ENCODE measurements around the gene GLRA3.
"Not testable (repeated sequence)": the region's sequence is repeated elsewhere in the genome, so short reads cannot be mapped to it uniquely, and the experiment has no call there.

GLRA3 gene

DNA sequence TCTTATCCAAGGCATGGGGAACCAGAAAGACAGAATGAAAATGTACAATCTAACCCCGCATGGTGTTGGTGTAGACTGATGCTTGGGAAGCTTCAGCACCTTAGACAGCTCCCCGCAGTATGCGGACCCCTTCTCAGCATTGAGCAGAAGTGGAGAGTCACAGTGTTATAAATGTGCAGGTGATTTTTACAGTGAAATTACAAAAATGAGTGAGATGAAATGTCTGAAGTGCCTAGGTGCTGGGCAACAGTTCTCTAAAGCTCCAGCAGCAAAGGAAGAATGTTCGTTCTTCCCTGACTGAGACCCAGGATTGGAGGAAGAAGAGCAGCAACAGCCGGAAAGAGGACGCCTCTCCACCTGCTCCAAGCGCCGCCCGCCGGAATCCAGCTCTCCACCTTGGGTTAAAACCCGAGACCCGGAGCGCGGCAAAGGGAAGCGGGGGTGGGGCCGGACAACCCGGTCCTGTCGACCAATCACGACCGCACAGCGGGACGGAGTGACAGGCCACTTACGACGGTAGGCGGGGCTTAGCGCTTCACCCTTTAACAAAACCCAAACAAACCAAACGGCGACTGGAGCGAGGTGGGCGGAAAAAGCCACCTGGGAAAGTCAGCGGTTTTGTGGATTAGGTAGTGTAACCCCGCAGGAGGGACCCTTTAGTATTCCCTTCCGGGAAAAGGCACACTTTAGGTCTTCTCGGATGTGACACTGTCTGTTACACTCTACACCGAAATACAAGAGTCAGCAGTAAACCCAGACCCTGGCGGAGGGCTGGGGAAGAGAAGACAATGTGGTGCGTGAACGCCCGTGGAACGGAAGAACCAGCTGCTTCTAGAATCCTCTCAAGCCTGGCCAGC lies at the start of gene GLRA3:
Gene GLRA3, minus strand, starts transcription at position 403 of the 857 bp plus-strand sequence. CDS start 436 bp downstream, outside the sequence.
- DNase-seq (ENCODE audit: low spot score), result peak; percentile 3

DNA sequence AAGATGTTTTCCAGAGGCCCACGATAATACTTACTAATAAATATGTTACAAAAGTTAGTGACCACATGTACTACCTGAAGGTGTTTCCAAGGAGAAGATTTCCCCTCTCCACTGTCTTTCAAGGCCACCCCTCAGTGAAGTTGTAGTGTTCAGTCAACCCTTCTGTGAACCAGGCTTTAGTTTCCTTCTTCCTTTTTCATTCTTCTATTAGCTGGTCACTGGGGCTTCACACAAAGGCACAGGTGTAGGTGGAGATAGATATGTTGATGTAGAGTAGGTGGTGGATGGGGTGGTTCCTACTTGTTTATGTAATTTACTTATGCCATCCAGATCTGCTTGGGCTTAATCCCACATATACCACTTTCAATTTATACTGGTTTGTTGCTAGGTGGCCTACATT lies 45.9 kb upstream of the GLRA3 start:
- DNase-seq (ENCODE audit: low spot score), result no peak

DNA sequence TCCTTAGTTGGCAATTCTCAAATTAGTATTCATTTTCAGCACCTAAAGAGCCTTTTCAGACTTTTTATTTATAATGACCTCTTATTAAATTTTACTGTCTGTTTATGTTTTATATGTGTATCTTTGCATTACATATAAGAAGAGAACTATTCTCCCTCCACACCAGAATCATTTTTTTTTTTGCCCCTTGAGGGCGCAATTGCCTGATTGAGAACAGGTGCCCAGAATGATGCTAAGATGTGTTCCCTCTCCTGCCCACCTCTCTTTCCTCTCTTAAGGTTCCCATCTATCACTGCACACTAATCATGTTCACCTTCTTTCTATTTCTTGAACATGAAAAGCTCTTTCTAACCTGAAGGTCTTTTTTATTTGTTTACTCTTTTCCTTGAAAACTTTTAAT lies 44.9 kb upstream of the GLRA3 start:
- DNase-seq (ENCODE audit: low spot score), result no peak

DNA sequence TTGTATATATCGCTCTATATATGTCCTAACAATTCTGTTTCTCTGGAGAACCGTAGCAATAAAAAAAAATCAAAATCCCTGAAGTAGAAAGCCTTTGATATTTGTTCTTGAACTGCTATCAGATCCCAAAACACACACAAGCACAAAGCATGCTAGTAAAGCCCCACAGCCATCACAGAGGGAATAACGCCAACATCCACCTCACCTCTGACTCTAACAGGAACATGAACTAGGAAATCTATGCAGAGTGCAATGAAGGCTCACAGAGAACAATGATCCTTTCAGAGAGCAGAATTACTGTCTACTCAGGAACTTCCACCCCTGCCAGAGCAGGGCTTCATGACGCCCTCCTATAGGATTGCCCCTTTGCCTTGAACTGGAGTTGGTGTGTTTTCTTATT lies 44.1 kb upstream of the GLRA3 start:
- DNase-seq (ENCODE audit: low spot score), result not testable (repeated sequence)

DNA sequence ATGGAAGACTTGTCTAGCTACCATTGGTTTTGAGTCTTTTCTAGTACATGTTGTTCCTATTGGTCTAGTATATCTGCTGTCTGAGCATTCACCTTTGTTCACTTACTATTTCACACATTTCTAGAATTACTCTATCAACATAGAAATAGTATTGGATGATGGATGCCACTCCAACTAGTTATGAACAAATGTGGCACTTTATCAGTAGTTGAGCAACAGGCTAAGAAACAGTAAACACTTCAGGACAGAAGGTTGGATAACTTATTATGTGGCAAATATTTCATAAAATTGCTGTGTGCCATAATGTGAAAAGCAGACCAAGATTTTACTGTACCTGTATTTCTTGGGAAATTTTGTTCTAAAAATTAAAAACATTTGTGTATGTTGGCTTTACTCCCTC lies 42.4 kb upstream of the GLRA3 start:
- DNase-seq (ENCODE audit: low spot score), result no peak

DNA sequence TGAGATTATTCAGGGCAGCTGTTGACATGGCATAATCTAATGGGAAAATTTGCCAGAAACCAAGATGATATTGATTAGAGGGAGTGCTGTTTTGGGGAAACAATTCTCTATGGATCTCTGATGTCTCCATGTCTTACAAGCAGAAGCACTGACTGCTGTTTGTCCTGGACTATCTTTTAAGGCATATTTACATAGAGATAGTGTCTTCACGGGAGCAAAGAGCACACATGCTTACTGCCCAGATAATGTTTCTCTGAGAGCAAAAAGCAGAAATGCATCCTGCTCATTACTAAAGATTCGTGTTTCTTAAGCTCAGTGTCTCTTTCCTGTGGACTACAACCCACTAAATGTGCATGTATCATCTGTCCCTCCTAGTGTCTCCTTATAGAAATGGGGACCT lies 41.3 kb upstream of the GLRA3 start:
- DNase-seq (ENCODE audit: low spot score), result no peak

DNA sequence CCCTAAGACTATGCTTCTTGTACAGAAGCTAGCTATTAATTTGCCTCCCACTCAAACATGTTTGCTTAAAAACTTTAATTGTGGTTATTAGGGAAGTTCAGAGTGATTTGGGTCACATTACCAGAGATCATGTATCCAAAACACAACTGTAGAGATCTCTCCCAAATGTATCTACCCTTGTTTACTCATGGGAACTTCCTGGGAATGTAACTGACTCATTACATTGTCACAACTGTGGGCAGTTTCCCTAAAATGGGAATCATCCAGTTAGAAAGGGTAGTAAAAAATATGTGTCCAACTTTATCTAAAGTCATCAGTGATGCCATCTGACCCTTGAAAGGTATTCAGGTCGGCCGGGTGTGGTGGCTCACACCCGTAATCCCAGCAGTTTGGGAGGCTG lies 40.3 kb upstream of the GLRA3 start:
- DNase-seq (ENCODE audit: low spot score), result no peak

DNA sequence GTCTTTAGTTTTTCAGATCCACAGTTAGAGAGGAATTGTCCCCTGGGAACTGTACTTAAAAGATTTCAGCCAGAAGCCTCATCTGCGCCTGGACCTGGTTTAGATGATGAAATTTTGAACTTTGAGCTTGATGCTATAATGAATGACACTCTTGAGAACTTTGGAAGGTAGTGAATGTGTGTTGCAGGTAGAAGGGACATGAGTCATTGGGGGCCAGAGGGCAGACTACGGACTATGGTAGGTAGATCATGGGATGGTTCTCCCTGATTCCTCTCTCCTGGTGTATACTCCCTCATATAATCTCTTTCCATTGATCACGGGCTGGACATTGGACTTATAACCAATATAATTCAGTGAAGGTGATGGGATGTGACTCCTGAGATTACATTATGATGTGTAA lies 38.9 kb upstream of the GLRA3 start:
- no peak for DNase-seq (ENCODE audit: low spot score)

DNA sequence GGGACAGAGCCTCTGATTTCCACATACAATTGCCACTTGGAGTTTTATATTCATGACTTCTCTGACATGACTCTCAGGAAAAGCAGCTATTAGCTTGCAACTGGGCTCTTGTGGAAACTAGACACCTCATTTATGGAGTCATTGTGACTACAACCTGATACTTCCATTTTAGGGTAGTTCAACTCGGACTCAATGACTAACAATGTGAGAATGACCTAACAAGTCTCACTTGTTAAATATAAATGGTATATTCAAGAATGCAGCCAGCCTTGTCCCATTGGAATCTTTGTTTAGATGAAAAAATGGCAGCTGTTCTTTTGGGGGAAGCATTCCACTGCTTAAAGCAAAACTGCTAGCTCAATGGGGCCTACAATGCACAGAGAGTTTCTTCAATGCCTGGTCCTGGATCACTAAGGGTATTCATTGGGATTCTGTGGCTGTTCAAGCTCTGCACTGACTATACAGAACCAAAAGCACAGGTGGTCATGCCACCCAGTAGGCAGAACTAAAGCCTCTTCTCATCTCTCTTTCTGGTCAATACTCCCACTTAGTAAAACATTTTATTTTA lies 36.5 kb upstream of the GLRA3 start:
- no peak for DNase-seq (ENCODE audit: low spot score)

DNA sequence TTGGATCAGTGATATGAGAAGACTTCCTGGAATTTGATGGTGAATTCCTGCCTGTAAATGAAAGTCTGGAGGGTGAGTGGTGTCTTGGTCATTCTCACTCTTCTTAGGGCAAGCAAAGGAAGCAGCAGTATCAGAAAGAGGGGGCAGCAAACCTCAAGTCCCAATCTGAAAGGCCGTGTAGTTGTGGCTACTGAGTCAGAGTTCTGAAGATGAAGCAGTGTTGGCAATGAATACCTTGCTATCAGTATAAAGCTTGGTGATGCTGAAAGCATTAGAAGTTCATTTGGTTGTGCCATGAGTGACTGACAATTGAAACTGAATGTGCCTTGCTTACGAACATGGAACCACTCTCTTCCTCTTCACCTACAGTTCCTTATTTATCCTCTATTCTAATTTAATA lies 35.0 kb upstream of the GLRA3 start:
- DNase-seq (ENCODE audit: low spot score), result no peak

DNA sequence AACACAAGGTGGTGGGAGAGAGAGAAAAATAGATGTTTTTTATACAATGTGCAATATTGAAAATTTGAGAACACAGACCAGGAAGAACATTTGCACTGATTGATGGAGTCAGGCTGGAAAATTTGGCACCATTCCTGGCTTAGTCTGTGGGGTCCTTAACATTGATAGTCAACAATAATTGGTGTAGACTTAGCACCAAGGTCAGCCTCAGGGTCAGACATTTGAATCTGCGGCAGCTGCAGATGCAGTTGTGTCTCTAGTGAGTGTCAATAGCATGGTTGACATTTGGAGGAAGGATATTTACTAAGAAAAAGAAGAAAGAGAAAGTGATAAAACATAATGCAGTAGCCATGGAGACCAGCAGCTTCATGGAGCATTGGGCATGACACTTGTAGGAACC lies 31.5 kb upstream of the GLRA3 start:
- DNase-seq (ENCODE audit: low spot score), result no peak

DNA sequence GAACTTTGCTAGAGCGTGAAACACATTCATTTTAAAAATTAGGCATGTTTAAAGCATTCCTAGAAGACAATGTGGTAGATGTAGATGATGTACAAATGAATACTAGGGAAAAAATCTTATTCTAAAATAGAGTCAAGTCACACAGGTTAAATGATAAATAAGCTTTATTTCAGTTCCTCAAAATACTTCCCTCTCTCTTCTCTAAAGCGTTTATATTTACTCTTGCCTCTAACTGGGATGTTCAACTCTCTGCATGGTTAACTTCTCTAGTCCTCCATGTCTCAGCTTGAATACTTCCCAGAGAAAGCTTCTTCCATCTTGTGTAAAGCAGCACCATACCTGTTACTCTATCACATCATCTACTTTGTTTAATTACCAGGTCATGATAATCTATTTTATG lies 30.9 kb upstream of the GLRA3 start:
- no peak for DNase-seq (ENCODE audit: low spot score)

DNA sequence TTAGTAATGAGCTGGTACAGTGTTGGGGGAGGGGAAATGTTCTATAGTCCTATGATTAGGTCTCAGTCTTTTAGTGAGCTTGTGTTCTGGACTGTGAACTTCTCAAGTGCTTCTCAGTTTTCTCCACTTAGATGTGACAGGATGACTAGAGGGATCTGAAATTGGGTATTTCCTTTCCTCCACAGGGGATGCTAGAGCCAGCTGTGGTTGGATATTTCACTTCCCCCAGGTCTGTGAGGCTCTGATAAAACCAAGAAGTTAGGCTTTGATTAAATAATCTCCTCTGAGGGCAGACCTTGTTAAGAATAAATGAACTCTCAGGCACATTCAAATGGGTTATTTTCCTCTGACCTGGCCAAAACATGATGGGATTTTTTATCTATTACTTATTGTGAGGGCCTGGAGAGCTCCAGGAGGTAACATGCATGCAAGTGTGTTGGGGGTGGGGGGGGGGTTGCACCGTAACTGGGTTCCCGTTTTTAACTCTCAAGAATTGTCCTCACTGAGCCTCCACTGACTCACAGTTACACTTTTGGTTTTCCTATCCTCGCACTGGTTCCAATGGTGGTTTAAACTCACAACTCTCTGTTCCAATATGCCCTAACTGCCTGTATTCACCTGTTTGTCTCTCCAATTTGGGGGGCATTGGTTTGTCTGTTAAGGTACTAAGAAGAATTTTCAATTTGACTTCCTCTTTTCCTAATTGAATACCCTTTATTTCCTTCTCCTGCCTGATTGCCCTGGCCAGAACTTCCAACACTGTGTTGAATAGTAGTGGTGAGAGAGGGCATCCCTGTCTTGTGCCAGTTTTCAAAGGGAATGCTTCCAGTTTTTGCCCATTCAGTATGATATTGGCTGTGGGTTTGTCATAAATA lies 28.1 kb upstream of the GLRA3 start:
- DNase-seq (ENCODE audit: low spot score), result no peak

DNA sequence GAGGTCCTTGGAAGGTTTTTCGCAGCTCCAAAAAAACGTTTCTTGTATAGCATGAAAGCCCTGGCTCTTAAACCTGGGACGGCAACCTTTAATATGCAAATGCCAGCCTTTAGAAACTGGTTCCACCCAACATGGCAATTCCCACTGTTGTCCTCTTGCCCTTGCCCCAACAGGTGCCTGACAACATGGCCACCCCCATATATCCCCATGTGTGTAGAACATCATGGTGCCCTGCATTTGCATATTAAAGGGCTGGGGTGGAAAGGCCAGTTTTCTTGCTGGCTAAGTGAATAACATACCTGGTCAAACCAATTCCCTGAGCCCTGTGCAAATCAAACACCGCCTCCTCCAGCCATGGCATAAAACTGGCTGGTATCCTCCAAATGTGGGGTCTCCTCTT lies 26.0 kb upstream of the GLRA3 start:
- DNase-seq (ENCODE audit: low spot score), result no peak

DNA sequence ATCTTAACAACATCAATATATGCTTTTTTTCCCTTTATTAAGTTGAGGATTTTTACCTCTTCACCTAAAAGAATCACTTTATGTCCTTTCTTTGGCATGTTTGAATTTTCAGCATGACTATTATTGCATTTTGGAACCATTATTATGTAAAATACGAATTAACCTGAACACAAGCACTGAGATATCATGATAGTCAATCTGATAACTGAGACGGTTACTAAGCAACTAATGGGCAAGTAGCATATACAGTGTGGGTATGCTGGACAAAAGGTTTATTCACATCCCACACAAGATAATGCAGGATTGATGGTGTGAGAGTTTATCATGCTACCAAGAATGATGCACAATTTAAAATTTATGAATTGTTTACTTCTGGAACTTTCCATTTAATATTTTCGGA lies 24.6 kb upstream of the GLRA3 start:
- DNase-seq (ENCODE audit: low spot score), result no peak

DNA sequence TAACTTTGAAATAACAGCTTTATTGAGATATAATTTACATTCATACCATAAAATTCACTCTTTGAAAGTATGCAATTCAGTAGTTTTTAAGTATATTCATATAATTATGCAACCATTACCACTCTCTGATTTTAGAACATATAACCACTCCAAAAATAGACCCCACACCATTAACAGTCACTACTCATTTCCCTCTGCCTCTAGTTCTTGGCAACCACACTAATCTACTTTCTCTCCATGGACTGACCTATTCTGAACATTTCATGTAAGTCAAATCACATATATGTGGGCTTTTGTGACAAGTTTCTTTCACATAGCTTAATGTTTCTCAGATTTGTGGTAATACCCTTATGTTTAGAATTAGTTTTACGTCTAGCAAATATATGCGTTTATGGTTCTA lies 19.5 kb upstream of the GLRA3 start:
- DNase-seq (ENCODE audit: low spot score), result no peak

DNA sequence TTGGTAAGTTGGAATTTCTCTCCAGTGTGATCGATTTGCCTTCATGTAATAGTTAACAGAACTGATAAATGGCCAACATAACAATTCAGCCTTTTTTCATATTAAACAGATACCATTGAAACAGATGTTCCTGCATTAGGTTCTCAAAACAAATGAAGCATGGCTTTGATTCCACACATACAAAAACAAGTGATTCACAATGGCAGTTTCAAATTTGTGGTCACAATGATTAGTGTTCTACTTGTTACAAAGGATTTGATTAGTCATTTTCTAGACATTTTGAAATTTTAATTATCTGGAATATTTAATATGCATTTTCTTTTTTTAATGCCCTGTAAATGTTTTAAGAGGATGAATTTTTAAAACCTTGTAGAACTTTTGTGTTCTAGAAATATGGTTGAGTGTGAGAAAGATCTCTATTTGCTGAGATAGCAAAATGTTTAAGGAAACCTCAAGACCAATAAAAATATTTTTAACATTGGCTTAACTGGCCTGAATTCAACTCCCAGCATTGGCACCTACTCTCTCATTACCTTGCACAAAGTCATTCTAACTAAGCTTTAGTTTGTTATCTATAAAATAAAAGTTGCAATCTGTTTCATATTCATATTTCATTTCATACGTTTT lies 18.9 kb upstream of the GLRA3 start:
- DNase-seq (ENCODE audit: low spot score), result no peak

DNA sequence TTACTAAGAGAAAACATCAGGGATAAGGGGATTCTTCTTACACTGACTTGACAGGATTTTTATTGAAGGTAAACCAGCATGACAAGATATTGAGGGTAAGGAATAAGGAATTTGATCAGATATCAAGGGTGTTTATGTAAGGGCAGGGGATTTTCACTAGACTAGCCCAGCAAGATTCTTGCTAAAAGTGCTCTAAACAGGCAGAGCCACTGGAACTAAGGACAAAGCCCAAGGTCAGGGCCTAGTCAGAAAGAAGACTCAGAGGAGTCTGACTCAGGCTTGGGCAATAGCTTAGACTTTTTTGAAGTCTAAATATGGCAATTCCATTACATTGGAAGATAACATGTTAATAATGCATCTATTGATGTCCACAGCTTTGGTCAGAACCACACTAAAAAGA lies 6.5 kb upstream of the GLRA3 start:
- no peak for DNase-seq (ENCODE audit: low spot score)

DNA sequence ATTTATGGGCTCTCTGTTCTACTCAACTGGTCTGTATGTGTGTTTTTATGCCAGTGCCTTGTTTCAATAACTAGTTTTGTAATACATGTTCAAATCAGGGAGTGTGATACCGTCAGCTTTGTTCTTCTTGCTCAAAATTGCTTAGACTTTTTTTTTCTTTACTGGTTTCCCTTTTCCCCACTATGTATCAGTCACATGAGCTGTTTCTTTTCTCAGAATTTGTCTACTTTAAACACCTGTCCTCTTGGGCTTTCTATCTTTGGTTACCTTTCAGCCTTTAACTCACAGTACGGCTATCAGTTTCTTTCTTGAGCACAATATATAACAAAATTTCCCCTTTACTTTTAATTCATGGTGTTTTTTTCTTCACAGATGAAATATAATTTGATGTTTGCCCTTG lies 5.4 kb upstream of the GLRA3 start:
- DNase-seq (ENCODE audit: low spot score), result no peak

DNA sequence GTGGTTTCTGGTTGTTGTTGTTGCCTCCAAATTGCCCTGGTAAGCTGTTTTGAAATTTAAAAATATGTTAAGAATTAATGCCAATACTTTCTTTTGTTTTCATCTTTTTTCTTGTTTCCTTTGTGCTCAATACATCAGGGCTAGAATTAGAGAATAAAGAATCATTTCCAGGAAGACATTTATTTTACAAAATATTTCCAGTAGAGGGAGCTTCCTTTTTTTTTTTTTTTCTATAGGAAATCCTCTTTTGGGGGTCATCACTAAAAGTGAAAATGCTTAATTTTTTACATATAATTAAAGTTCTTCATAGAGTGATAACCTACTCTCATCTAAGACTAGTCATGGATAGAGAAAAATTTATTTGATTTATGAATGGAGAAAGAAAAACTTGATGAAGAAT lies 2.4 kb downstream of the GLRA3 start:
- no peak for DNase-seq (ENCODE audit: low spot score)

DNA sequence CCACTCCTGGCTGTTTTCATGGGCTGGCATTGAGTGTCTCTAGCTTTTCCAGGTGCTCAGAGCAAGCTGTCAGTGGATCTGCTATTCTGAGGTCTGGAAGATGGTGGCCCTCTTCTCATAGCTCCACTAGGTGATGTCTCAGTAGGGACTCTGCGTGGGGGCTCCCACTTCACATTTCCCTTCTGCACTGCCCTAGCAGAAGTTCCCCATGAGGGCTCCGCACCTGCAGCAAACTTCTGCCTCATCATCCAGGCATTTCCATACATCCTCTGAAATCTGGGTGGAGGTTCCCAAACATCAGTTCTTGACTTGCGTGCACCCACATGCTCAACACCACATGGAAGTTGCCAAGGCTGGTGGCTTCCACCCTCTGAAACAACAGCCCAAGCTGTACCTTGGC lies 13.8 kb downstream of the GLRA3 start:
- no peak for DNase-seq (ENCODE audit: low spot score)

DNA sequence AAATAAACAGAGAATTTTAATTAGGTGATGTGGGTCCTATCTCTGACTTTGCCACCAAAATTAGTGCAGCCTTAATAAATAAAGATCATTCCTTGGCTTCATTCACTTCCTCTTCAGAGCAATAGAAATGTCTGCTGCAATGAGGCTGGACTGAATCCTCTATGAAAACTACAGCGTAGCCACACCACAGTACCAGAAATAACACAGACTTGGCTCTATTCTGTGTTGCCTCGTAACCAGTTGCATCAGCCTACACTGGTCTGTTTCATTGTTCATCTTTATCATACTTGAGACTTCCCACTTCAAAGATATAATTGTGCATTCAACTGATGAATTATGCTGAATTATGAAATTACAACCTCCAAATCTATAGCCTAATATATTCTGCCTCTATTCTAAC lies 15.8 kb downstream of the GLRA3 start:
- DNase-seq (ENCODE audit: low spot score), result no peak

DNA sequence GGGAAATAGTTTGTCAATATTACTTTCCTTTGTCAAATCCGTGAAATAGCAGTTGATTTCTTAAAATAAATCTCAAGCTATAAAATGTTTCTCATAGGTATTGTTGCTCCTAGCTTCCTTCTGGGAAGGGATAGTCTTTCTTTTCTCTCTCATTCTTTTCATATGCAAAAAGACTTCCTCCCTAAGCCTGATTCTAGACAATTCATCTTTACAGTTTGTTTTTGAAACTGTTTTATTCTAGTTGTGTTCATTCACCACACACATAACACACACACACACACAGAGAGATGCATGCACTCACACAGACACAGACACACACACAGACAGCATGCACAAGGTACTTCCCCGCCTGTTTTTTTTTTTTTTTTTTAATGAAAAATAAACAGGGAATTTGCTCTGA lies 18.2 kb downstream of the GLRA3 start:
- DNase-seq (ENCODE audit: low spot score), result no peak

Data from globus pallidus (tissue), 1 donor.